Measurements from ENCODE around the gene TMEM147.

DNA sequence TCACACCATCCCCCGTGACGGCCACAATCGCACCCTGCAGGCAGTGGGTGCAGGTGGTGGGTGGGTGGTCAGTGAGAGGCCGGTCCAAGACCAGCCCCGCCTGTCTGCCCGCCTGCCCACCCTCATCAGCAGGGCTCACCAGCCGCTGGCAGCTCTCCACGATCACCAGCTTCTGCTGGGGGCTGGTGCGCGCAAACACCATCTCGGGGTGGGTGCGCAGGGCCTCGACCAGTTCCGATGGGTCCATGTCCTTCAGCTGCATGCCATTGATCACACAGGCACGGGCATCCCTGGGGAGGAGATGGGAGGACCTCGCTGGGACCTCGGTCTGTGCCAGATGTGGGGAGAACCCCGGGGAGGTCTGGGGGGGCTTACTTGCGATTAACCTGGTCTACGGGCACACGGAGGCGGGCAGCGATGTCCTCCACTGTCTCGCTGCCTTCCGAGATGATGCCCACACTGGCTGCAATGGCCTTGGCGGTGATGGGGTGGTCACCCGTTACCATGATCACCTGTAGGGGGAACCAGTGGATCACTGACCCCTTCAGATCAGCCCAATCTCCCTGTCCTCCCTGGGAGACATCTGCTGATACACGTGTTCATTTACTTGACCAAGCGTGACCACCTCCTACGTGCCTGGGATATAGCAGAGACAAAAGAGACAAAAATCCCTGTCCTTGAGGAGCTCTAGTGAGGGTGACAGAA is 10.0 kb downstream of the TMEM147 start:
- TF ChIP-seq, protein P1, sequence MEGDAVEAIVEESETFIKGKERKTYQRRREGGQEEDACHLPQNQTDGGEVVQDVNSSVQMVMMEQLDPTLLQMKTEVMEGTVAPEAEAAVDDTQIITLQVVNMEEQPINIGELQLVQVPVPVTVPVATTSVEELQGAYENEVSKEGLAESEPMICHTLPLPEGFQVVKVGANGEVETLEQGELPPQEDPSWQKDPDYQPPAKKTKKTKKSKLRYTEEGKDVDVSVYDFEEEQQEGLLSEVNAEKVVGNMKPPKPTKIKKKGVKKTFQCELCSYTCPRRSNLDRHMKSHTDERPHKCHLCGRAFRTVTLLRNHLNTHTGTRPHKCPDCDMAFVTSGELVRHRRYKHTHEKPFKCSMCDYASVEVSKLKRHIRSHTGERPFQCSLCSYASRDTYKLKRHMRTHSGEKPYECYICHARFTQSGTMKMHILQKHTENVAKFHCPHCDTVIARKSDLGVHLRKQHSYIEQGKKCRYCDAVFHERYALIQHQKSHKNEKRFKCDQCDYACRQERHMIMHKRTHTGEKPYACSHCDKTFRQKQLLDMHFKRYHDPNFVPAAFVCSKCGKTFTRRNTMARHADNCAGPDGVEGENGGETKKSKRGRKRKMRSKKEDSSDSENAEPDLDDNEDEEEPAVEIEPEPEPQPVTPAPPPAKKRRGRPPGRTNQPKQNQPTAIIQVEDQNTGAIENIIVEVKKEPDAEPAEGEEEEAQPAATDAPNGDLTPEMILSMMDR (IDR thresholded peaks at IDR 0.05 in 4 of 5, conservative IDR thresholded peaks at IDR 0.05 in 1 of 5): no peak
- TF ChIP-seq POLR2A (IDR thresholded peaks at IDR 0.05): no peak

Data from gastrocnemius medialis (tissue), 4 donors.